ENCODE measurements around the gene MICALL1. TPM values are rescaled to one million over a fixed set of nuclear protein-coding genes. Genes with fewer than 3 reads are reported as not detected.

Gene MICALL1
- total and polyA plus RNA-seq, 2 of the 13 experiments (the other 11 are each of a cell fraction or from before 2014, with no cell fraction given), result 7.6 to 10.6 TPM

DNA sequence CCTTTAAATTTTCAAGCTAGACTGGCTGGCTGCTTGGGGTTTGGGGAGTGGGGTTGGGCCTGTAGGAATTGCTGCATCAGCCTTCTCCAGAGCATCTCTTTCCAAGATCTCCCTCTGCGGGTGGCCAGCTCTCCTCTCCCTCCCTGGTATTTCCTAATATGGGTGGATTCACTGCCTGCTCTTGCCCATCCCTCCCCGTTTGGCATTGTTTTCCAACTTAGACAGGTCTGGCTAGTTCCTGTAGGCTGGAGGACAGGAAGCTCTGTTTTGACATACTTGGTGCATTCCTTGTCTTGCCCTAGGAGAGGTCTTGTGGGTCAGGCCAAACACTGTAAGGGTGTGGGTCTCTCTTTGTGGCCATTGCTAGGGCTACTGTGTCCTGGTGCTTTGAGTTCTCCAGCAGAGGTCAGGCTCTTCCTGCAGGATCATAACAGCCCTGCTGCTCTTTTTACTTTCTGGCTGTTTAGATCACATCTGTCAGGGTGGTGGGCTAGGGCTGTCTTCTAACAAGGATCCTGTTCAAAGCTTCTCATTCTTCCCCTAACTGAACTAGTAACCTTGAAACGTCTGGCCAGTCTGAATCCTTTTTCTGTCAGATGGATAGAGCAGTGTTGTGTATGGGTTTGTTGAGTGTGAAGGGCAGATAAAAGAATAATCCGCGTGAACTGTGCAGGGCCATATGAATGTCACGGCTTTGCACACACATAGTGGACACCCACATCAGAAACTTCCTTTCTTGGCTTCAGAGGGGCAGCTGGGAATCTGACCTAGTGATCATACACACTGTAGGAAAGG lies 18.3 kb upstream of the MICALL1 start:
- in situ Hi-C loops (cut with HindIII; ENCODE audit: extremely low pct_ligation_motif_present, low pct_unique_long_range_greater_than_20kb), result no loop called here
- no TSS peak for BruUV-seq (replicated peaks)
- FAIRE-seq, result peak; percentile 67
- Histone ChIP-seq H3K27ac (ENCODE audit: extremely low read length, insufficient read depth, low read length) (no peak overlapping the region), H3K4me3 (replicated peaks in 1 of 3; ENCODE audit: insufficient read depth in 1 of 3, low read depth in 2 of 3, low read length in 3 of 3) (no peak overlapping the region), H4K20me1 (ENCODE audit: insufficient read depth, low read length) (no peaks in the 10 kb centered on the region), H3K9me3 (ENCODE audit: low read length) (no peaks in the 10 kb centered on the region), H3K36me3 (replicated peaks in 1 of 2; ENCODE audit: control insufficient read depth in 1 of 2, insufficient read depth in 2 of 2, low read length in 2 of 2) (peaks cover 17 to 55% of the 10 kb centered on the region in 2 experiments), H3K4me2 (ENCODE audit: low read depth, low read length) (no peak overlapping the region), H3K9ac (ENCODE audit: insufficient read depth, low read depth, low read length) (no peak overlapping the region), H2AFZ (ENCODE audit: low read length) (no peak overlapping the region), H3K79me2 (ENCODE audit: insufficient read depth, low read length) (no peaks in the 10 kb centered on the region), H3K4me1 (ENCODE audit: insufficient read depth, low read length) (peaks cover 11% of the 10 kb centered on the region), H3K27me3 (ENCODE audit: control insufficient read depth in 1 of 2, insufficient read depth in 2 of 2, low read length in 2 of 2) (no peaks in the 10 kb centered on the region)
- 89% methylated on average over 6 of the region's 6 CpGs for WGBS (ENCODE audit: low lambda C conversion rate)
- DNase-seq (ENCODE audit: low spot score), result no peak
- peak; percentile 87 for ATAC-seq
- ChIA-PET CTCF (ENCODE audit: low intra/inter-chr PET ratio, low total read pairs) (interaction anchor here (1.2 to 1.8 kb wide), 3 partner anchors 19 to 78 kb away, joined by 3 to 8 read pairs (median 3); partner anchors contain the start of gene MICALL1), POLR2A (interaction anchor here (0.8 to 3.5 kb wide), 2 partner anchors 8 to 81 kb away, joined by 3 to 14 read pairs; partner anchors contain the start of gene GCAT)
- intact Hi-C loops (cut with micrococcal nuclease; ENCODE audit: unreplicated experiment), result loop anchor here (2.0 kb wide), 1 partner anchor 47 kb away; no protein-coding TSS in a partner anchor
- TF ChIP-seq CBX1 (IDR thresholded peaks at IDR 0.05; ENCODE audit: low read depth), result no peak
- TF ChIP-seq HNRNPK (IDR thresholded peaks at IDR 0.05; ENCODE audit: low read depth, low read length, poor library complexity, severe bottlenecking), result no peak
- TF ChIP-seq GTF3A (CRISPR knock-in tag; conservative IDR thresholded peaks at IDR 0.05), result no peak
- TF ChIP-seq SRF (IDR thresholded peaks at IDR 0.05; ENCODE audit: low read depth, low read length), result no peak
- TF ChIP-seq, protein P1, sequence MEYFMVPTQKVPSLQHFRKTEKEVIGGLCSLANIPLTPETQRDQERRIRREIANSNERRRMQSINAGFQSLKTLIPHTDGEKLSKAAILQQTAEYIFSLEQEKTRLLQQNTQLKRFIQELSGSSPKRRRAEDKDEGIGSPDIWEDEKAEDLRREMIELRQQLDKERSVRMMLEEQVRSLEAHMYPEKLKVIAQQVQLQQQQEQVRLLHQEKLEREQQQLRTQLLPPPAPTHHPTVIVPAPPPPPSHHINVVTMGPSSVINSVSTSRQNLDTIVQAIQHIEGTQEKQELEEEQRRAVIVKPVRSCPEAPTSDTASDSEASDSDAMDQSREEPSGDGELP (IDR thresholded peaks at IDR 0.05; ENCODE audit: borderline replicate concordance, low read depth), result no peak
- no peak for TF ChIP-seq ZNF331 (CRISPR knock-in tag; IDR thresholded peaks at IDR 0.05)
- no peak for TF ChIP-seq ARNT2 (CRISPR knock-in tag; IDR thresholded peaks at IDR 0.05; ENCODE audit: low read depth)
- TF ChIP-seq STAG1 (CRISPR knock-in tag; IDR thresholded peaks at IDR 0.05), result peak; percentile 69
- no peak for TF ChIP-seq CBX2 (IDR thresholded peaks at IDR 0.05; ENCODE audit: low read depth, low read length)
- TF ChIP-seq CBX2 (CRISPR knock-in tag; IDR thresholded peaks at IDR 0.05; ENCODE audit: low read depth), result no peak
- TF ChIP-seq ZNF749 (CRISPR knock-in tag; IDR thresholded peaks at IDR 0.05; ENCODE audit: borderline replicate concordance), result no peak
- TF ChIP-seq, protein P2, sequence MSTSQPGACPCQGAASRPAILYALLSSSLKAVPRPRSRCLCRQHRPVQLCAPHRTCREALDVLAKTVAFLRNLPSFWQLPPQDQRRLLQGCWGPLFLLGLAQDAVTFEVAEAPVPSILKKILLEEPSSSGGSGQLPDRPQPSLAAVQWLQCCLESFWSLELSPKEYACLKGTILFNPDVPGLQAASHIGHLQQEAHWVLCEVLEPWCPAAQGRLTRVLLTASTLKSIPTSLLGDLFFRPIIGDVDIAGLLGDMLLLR (CRISPR knock-in tag; IDR thresholded peaks at IDR 0.05), result no peak
- TF ChIP-seq NFE2L1 (CRISPR knock-in tag; IDR thresholded peaks at IDR 0.05; ENCODE audit: borderline replicate concordance), result no peak
- no peak for TF ChIP-seq ZNF816 (CRISPR knock-in tag; IDR thresholded peaks at IDR 0.05; ENCODE audit: borderline replicate concordance)
- peak; percentile 52; the same call in 1 of the 2 replicates for TF ChIP-seq ZSCAN31 (CRISPR knock-in tag; IDR thresholded peaks at IDR 0.05; ENCODE audit: low read depth)
- TF ChIP-seq FOXP1 (IDR thresholded peaks at IDR 0.05), result no peak
- no peak for TF ChIP-seq FOXP1 (CRISPR knock-in tag; IDR thresholded peaks at IDR 0.05)
- no peak for TF ChIP-seq HBP1 (CRISPR knock-in tag; IDR thresholded peaks at IDR 0.05; ENCODE audit: low read depth)
- no peak for TF ChIP-seq FLYWCH1 (CRISPR knock-in tag; IDR thresholded peaks at IDR 0.05)
- TF ChIP-seq SMC3 (IDR thresholded peaks at IDR 0.05; ENCODE audit: low read length), result peak; percentile 66
- no peak for TF ChIP-seq NR2F2 (IDR thresholded peaks at IDR 0.05; ENCODE audit: borderline replicate concordance, low read depth)
- no peak for TF ChIP-seq ZNF564 (CRISPR knock-in tag; IDR thresholded peaks at IDR 0.05)
- peak; percentile 56 for TF ChIP-seq RAD21 (CRISPR knock-in tag; IDR thresholded peaks at IDR 0.05)
- no peak for TF ChIP-seq ZBTB20 (CRISPR knock-in tag; IDR thresholded peaks at IDR 0.05; ENCODE audit: borderline replicate concordance, low read depth)
- TF ChIP-seq AHR (CRISPR knock-in tag; IDR thresholded peaks at IDR 0.05), result no peak
